Right atrium auricular region (tissue), 2 donors: Measurements from ENCODE around the gene MLN. TPM values are rescaled to one million over a fixed set of nuclear protein-coding genes. Genes with fewer than 3 reads are reported as not detected.
A peak's percentile ranks its signal among the peaks of the same experiment; 100 is the strongest.

Source experiments
- DNase-seq: peaks from one replicate; pipeline ENCODE4 v3.0.0-alpha.2; 2019; ENCODE audit warnings: low spot score
- H3K27ac ChIP-seq, 2 donors: fragments of 200-600 bp; sonication (generic); 1 replicate in 1 of 2; 2 replicates in 1 of 2; pipeline ENCODE4 v1.5.1; 2016 to 2019
- H3K27me3 ChIP-seq, 2 donors: fragments of 200-600 bp; sonication (generic); one replicate each; pipeline versions ENCODE4 v1.5.1 to v1.6.0; 2017 to 2019
- H3K36me3 ChIP-seq: fragments of 200-600 bp; sonication (generic); one replicate; pipeline ENCODE4 v1.5.1; 2016
- H3K4me1 ChIP-seq, 2 donors: fragments of 200-600 bp; sonication (generic); one replicate each; pipeline versions ENCODE4 v1.5.1 to v1.6.0; 2017 to 2019
- H3K4me3 ChIP-seq, 2 donors: fragments of 200-600 bp; sonication (generic); 1 replicate in 1 of 2; 2 replicates in 1 of 2; pipeline ENCODE4 v1.5.1; 2017 to 2019; ENCODE audit warnings: mild to moderate bottlenecking in 1 of 2, moderate library complexity in 1 of 2
- H3K9me3 ChIP-seq, 2 donors: fragments of 200-600 bp; sonication (generic); one replicate each; pipeline ENCODE4 v1.5.1; 2019
- CTCF ChIP-seq, 2 donors: fragments of 200-600 bp; sonication (generic); IDR thresholded peaks; one replicate each; pipeline ENCODE4 v1.5.1; 2019; ENCODE audit warnings: antibody characterized with exemption in 2 of 2
- total RNA-seq, 2 donors: library from RNA; depleted of rRNA; stranded (reverse); fragments of >200 nt; gene quantifications; one replicate each; pipeline ENCODE4 v1.1.0, GENCODE V29; 2016

Gene MLN
- total RNA-seq, 2 donors from 2014 or later = not detected

- Histone ChIP-seq H3K4me1 (peaks cover 0 to 38% of the 10 kb centered on the region in 2 donors), H3K27ac (peak overlapping the region; percentile 86 to 94), H3K36me3 (peaks cover 8% of the 10 kb centered on the region), H3K27me3 (no peaks in the 10 kb centered on the region), H3K9me3 (no peaks in the 10 kb centered on the region), H3K4me3 (peak overlapping the region; percentile 47 to 51)
- DNase-seq = no peak
- no peak for TF ChIP-seq CTCF (IDR thresholded peaks at IDR 0.05)
Measured at GRCh38 chr6:33744895-33745546, 58.8 kb downstream of the MLN start.

Other genes with a start within 250 kb of the MLN start
- gene BAK1, start 223.7 kb downstream of the MLN start, total RNA-seq = 1 to 10 TPM; 6.5 to 8.6 TPM
- gene ITPR3, start 182.7 kb downstream of the MLN start, total RNA-seq = 10 to 100 TPM in 1 of 2 donors, 1 to 10 TPM in 1; 6.2 to 17.7 TPM
- gene UQCC2, start 92.3 kb downstream of the MLN start, total RNA-seq = 100 to 1,000 TPM in 1 of 2 donors, 10 to 100 TPM in 1; 69.1 to 143 TPM
- 10 to 100 TPM; 17.3 to 29.9 TPM for gene IP6K3, start 57.1 kb downstream of the MLN start, total RNA-seq
- 10 to 100 TPM; 25.9 to 28.1 TPM for gene LEMD2, start 14.9 kb downstream of the MLN start, total RNA-seq